Stimulated activated naive CD8-positive, alpha-beta T cell treated with anti-CD3 and anti-CD28 coated beads, Interleukin-15, amount 100 ng/mL, for 72 hours (primary cell): ENCODE data around the gene ZBBX.

ENCODE experiments used
- ATAC-seq: fragments of 150-1000 bp; cut with Tn5 transposase; 2 replicates; pipeline ENCODE4 v1.10.0; 2021; ENCODE audit warnings: mild to moderate bottlenecking, moderate library complexity
- DNase-seq, 2 donors: peaks; one replicate each; pipeline ENCODE4 v3.0.0; 2021 to 2022
- H3K27ac Mint-ChIP-seq, 2 donors: one replicate each; pipeline ENCODE4 v1.8.0; 2022; ENCODE audit warnings: mild to moderate bottlenecking in 2 of 2, mixed read lengths in 2 of 2, moderate library complexity in 2 of 2
- H3K27me3 Mint-ChIP-seq: one replicate; pipeline ENCODE4 v1.8.0; 2022; ENCODE audit warnings: mixed read lengths
- H3K4me1 Mint-ChIP-seq: one replicate; pipeline ENCODE4 v1.8.0; 2022; ENCODE audit warnings: mild to moderate bottlenecking, mixed read lengths
- H3K4me3 Mint-ChIP-seq, 2 donors: one replicate each; pipeline ENCODE4 v1.8.0; 2022; ENCODE audit warnings: mild to moderate bottlenecking in 2 of 2, mixed read lengths in 2 of 2, moderate library complexity in 1 of 2
- H3K9me3 Mint-ChIP-seq, 2 donors: one replicate each; pipeline ENCODE4 v1.8.0; 2022; ENCODE audit warnings: mixed read lengths in 2 of 2

ZBBX gene

GRCh38 chr3:167246252-167246651 is 133.8 kb downstream of the ZBBX start:
- no peak overlapping the region for H3K4me3 Mint-ChIP-seq
- peaks cover 0 to 5% of the 10 kb centered on the region in 2 donors for H3K9me3 Mint-ChIP-seq
- no peaks in the 10 kb centered on the region for H3K27me3 Mint-ChIP-seq
- H3K27ac Mint-ChIP-seq = no peak overlapping the region
- DNase-seq (no peak), ATAC-seq (no peak)
- H3K4me1 Mint-ChIP-seq = no peaks in the 10 kb centered on the region

GRCh38 chr3:167241048-167241845 is 138.8 kb downstream of the ZBBX start:
- no peak for ATAC-seq
- no peak overlapping the region for H3K4me3 Mint-ChIP-seq
- no peak overlapping the region for H3K27ac Mint-ChIP-seq

GRCh38 chr3:167228135-167228534 is 152.0 kb downstream of the ZBBX start:
- Mint-ChIP-seq H3K27me3 (no peaks in the 10 kb centered on the region), H3K4me3 (no peak overlapping the region), H3K9me3 (peaks cover 0 to 4% of the 10 kb centered on the region in 2 donors), H3K4me1 (no peaks in the 10 kb centered on the region), H3K27ac (no peak overlapping the region)
- no peak for DNase-seq
- ATAC-seq = no peak

More at GRCh38 chr3:167241048-167241845, 138.8 kb downstream of the ZBBX start:
- no peak for DNase-seq
- Mint-ChIP-seq H3K9me3 (peaks cover 0 to 5% of the 10 kb centered on the region in 2 donors), H3K4me1 (no peaks in the 10 kb centered on the region), H3K27me3 (no peaks in the 10 kb centered on the region)

- no peaks in the 10 kb centered on the region for H3K4me1 Mint-ChIP-seq
- peaks cover 10 to 11% of the 10 kb centered on the region in 2 donors for H3K9me3 Mint-ChIP-seq
- ATAC-seq (no peak), DNase-seq (no peak)
- no peak overlapping the region for H3K27ac Mint-ChIP-seq
- no peak overlapping the region for H3K4me3 Mint-ChIP-seq
- H3K27me3 Mint-ChIP-seq = no peaks in the 10 kb centered on the region
Measured at GRCh38 chr3:167225821-167226220, 154.3 kb downstream of the ZBBX start.

GRCh38 chr3:167209011-167209410 is 171.1 kb downstream of the ZBBX start:
- no peak overlapping the region for H3K27ac Mint-ChIP-seq
- no peaks in the 10 kb centered on the region for H3K4me1 Mint-ChIP-seq
- DNase-seq = no peak
- ATAC-seq = no peak
- no peaks in the 10 kb centered on the region for H3K27me3 Mint-ChIP-seq
- H3K4me3 Mint-ChIP-seq = no peak overlapping the region
- H3K9me3 Mint-ChIP-seq = peaks cover 12 to 23% of the 10 kb centered on the region in 2 donors

GRCh38 chr3:167203062-167203461 is 177.0 kb downstream of the ZBBX start:
- Mint-ChIP-seq H3K27me3 (no peaks in the 10 kb centered on the region), H3K4me1 (no peaks in the 10 kb centered on the region), H3K4me3 (no peak overlapping the region), H3K27ac (no peak overlapping the region), H3K9me3 (peaks cover 0 to 6% of the 10 kb centered on the region in 2 donors)
- DNase-seq (no peak), ATAC-seq (no peak)

- Mint-ChIP-seq H3K27ac (no peak overlapping the region), H3K9me3 (peaks cover 0 to under 1% of the 10 kb centered on the region in 2 donors), H3K27me3 (no peaks in the 10 kb centered on the region), H3K4me3 (no peak overlapping the region), H3K4me1 (no peaks in the 10 kb centered on the region)
- DNase-seq (no peak), ATAC-seq (no peak)
Measured at GRCh38 chr3:167198949-167199600, 181.0 kb downstream of the ZBBX start.
